ENCODE results near the gene CTNND2. TPM values are rescaled to one million over a fixed set of nuclear protein-coding genes. Genes with fewer than 3 reads are reported as not detected.

CTNND2 gene
- total and polyA plus RNA-seq, 8 donors: 9.2 to 62.8 (median 43.7) TPM

DNA sequence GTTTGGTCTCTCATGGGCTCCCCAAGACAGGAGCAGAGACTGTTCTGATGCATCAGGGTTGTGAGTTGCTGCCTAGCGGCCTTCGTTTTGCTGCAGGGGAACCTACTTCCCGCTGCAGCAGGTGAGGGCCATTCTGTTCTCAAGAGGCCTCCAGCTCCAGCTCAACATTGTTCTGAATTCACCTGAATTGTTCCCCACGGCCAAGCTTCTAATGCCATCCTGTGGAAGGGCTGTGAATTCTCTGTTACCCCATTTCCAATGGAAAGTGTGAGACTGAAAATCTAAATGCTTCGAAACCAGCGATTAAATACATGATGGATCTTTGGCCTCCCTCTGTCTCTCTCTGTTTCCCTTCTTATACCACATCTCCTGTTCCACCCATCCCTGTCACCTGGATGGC, 794.1 kb downstream of the CTNND2 start:
- Histone ChIP-seq H3K27me3 (no peaks in the 10 kb centered on the region), H3K9me3 (no peaks in the 10 kb centered on the region), H3K27ac (no peak overlapping the region), H3K4me3 (no peak overlapping the region), H3K4me1 (no peaks in the 10 kb centered on the region), H3K36me3 (peaks cover 0 to 20% (median 0%) of the 10 kb centered on the region in 3 donors)
- 91% methylated on average over 6 of the region's 6 CpGs for WGBS, 2 donors
- intact Hi-C loops (cut with DNase I): no loop called here
- DNase-seq (no peak), FAIRE-seq (no peak), ATAC-seq (no peak)
- TF ChIP-seq, protein P1, sequence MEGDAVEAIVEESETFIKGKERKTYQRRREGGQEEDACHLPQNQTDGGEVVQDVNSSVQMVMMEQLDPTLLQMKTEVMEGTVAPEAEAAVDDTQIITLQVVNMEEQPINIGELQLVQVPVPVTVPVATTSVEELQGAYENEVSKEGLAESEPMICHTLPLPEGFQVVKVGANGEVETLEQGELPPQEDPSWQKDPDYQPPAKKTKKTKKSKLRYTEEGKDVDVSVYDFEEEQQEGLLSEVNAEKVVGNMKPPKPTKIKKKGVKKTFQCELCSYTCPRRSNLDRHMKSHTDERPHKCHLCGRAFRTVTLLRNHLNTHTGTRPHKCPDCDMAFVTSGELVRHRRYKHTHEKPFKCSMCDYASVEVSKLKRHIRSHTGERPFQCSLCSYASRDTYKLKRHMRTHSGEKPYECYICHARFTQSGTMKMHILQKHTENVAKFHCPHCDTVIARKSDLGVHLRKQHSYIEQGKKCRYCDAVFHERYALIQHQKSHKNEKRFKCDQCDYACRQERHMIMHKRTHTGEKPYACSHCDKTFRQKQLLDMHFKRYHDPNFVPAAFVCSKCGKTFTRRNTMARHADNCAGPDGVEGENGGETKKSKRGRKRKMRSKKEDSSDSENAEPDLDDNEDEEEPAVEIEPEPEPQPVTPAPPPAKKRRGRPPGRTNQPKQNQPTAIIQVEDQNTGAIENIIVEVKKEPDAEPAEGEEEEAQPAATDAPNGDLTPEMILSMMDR (IDR thresholded peaks at IDR 0.05): no peak

DNA sequence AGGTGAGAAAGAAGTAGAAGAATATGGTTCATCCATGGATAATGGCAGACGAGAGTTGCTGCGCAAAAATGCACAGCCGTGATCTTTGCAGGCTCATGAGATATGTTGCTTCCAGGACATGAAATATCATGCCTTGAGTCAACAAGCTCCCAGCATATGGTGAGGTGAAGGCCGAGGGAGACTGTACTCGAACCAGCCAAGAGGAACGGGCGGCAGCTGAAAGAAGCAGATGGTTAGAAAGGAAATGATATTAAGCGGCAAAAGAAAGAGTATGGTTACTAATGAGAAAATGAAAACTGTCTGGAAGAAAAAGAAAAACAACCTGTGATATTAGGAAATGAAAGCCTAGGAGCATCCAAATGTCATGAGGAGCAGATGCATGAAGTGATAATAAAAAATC, 798.5 kb downstream of the CTNND2 start:
- Histone ChIP-seq H3K4me1 (no peaks in the 10 kb centered on the region), H3K36me3 (peaks cover 0 to 16% (median 0%) of the 10 kb centered on the region in 3 donors), H3K4me3 (no peak overlapping the region), H3K27me3 (no peaks in the 10 kb centered on the region), H3K27ac (no peak overlapping the region), H3K9me3 (no peaks in the 10 kb centered on the region)
- DNase-seq (no peak), FAIRE-seq (no peak), ATAC-seq (no peak)
- TF ChIP-seq, protein P1 (IDR thresholded peaks at IDR 0.05): no peak
- WGBS, 2 donors: 92 to 97% methylated on average over 8 of the region's 8 CpGs
- intact Hi-C loops (cut with DNase I): no loop called here

DNA sequence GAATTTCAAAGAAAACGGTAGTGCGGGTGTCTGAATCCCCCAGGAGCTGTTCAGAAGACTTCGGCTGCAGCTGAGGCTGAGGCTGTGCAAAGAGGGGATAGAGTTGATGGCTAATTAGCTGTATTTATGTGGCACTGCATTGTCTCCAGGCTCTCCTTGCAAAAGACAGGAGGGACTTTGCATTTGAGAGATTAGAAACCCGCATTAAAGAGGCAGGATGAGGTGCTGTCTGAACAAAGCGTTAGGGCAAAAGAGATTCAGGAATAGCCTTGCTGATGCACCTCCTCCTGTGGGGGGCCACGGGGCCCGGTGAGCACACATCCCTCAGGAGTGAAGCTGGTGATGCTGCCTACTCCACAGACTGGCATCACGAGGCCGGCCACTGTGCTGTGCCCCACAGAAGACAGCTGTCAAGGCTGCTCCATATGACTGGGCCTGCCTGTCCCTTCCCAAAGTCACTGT, 799.6 kb downstream of the CTNND2 start:
- no peaks in the 10 kb centered on the region for H3K9me3 ChIP-seq
- peaks cover 0 to 11% (median 0%) of the 10 kb centered on the region in 3 donors for H3K36me3 ChIP-seq
- DNase-seq: no peak
- 91 to 92% methylated on average over 9 of the region's 9 CpGs for WGBS, 2 donors
- H3K27me3 ChIP-seq: no peaks in the 10 kb centered on the region
- H3K27ac ChIP-seq: no peak overlapping the region
- no peak for FAIRE-seq
- intact Hi-C loops (cut with DNase I): no loop called here
- TF ChIP-seq, protein P1 (IDR thresholded peaks at IDR 0.05): no peak
- no peaks in the 10 kb centered on the region for H3K4me1 ChIP-seq
- no peak for ATAC-seq
- no peak overlapping the region for H3K4me3 ChIP-seq

DNA sequence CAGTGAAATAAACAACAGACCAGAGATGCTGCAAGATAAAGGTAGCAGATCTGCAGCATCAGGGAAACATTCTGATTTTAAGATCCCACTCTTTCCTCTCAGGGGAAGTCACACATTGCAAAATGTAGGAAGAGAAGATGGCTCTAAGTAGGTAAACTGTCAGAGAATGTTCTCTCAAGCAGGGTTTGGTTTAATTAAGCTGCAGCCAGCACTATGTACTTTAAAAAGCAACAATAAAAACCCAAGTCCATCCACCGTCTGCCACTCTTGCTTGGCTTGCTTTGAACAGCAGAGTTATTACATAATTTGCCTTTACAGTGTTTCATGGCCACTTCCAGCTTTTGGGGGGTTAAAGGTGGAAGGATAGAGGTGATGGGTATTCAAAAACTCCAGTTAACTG, 800.0 kb downstream of the CTNND2 start:
- FAIRE-seq (no peak), DNase-seq (no peak), ATAC-seq (no peak)
- WGBS, 2 donors: 81 to 93% methylated on average over 1 of the region's 1 CpG
- Histone ChIP-seq H3K9me3 (no peaks in the 10 kb centered on the region), H3K27me3 (no peaks in the 10 kb centered on the region), H3K36me3 (peaks cover 0 to 7% (median 0%) of the 10 kb centered on the region in 3 donors), H3K4me3 (no peak overlapping the region), H3K4me1 (no peaks in the 10 kb centered on the region), H3K27ac (no peak overlapping the region)
- TF ChIP-seq, protein P1 (IDR thresholded peaks at IDR 0.05): no peak
- intact Hi-C loops (cut with DNase I): no loop called here

DNA sequence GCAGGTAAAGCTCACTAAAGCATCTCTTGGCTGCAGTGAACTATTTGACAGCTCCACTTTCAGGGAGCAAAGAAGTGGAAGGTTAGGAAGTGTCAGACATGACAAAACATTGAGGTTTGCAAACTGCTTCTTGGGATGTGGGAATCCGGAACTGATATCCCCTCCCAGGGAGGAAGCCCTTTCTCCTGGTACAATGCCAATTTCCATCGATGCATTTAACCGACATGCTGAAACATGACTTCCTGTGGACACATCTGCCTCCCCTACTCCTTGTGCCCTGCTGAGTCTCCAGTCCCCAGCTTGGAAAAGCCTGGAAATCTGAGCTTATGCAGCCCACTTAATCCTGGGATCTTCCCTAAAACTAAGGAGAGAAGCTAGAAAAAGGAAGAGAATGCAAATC, 820.1 kb downstream of the CTNND2 start:
- H3K27ac ChIP-seq: no peak overlapping the region
- TF ChIP-seq, protein P1 (IDR thresholded peaks at IDR 0.05): no peak
- 75 to 83% methylated on average over 3 of the region's 3 CpGs for WGBS, 2 donors
- H3K9me3 ChIP-seq: no peaks in the 10 kb centered on the region
- H3K4me3 ChIP-seq: no peak overlapping the region
- no peak for ATAC-seq
- no peak for DNase-seq
- H3K36me3 ChIP-seq: peaks cover 0 to 21% (median 0%) of the 10 kb centered on the region in 3 donors
- no peaks in the 10 kb centered on the region for H3K27me3 ChIP-seq
- intact Hi-C loops (cut with DNase I): no loop called here
- H3K4me1 ChIP-seq: no peaks in the 10 kb centered on the region
- FAIRE-seq: no peak
